ENCODE results near the gene NUP50. TPM values are rescaled to one million over a fixed set of nuclear protein-coding genes. Genes with fewer than 3 reads are reported as not detected.

NUP50 gene
- total RNA-seq, 1 experiment from 2014 or later, result 128 TPM

- H3K9me3 ChIP-seq, result no peaks in the 10 kb centered on the region
- no peaks in the 10 kb centered on the region for H3K36me3 ChIP-seq (ENCODE audit: control insufficient read depth, insufficient read depth, low read length)
- no peak for TF ChIP-seq CTCF (IDR thresholded peaks at IDR 0.05; ENCODE audit: insufficient read depth in 1 of 2, low read depth in 1 of 2, low read length in 1 of 2, severe bottlenecking in 1 of 2, unreplicated experiment in 1 of 2)
- Mint-ChIP-seq H3K4me3 (ENCODE audit: unreplicated experiment) (no peak overlapping the region), H3K4me1 (ENCODE audit: low read depth, unreplicated experiment) (no peaks in the 10 kb centered on the region), H3K36me3 (ENCODE audit: insufficient read depth, unreplicated experiment) (no peaks in the 10 kb centered on the region), H3K27me3 (ENCODE audit: insufficient read depth, unreplicated experiment) (no peaks in the 10 kb centered on the region), H3K9me3 (ENCODE audit: unreplicated experiment) (no peaks in the 10 kb centered on the region), H3K27ac (ENCODE audit: unreplicated experiment) (no peak overlapping the region)
- no peak for DNase-seq
- H3K4me1 ChIP-seq, result no peaks in the 10 kb centered on the region
- ChIA-PET POLR2A (no interaction called here), CTCF (no interaction called here)
- no peaks in the 10 kb centered on the region for H3K27me3 ChIP-seq (replicated peaks; ENCODE audit: control insufficient read depth, insufficient read depth, low read length)
- intact Hi-C loops (cut with micrococcal nuclease; ENCODE audit: unreplicated experiment), result no loop called here
- H3K4me3 ChIP-seq (ENCODE audit: low read depth, low read length), result no peak overlapping the region
- no TSS peak for BruUV-seq (replicated peaks)
These were observed 49.4 kb downstream of the NUP50 start for GRCh38 chr22:45212992-45213751.

- H3K36me3 Mint-ChIP-seq (ENCODE audit: insufficient read depth, unreplicated experiment), result no peaks in the 10 kb centered on the region
- Histone ChIP-seq H3K4me1 (no peaks in the 10 kb centered on the region), H3K36me3 (ENCODE audit: control insufficient read depth, insufficient read depth, low read length) (no peaks in the 10 kb centered on the region), H3K9me3 (no peaks in the 10 kb centered on the region), H3K4me3 (ENCODE audit: low read depth, low read length) (no peak overlapping the region), H3K27me3 (replicated peaks; ENCODE audit: control insufficient read depth, insufficient read depth, low read length) (no peaks in the 10 kb centered on the region)
- no peak for DNase-seq
- no peak overlapping the region for H3K4me3 Mint-ChIP-seq (ENCODE audit: unreplicated experiment)
- no TSS peak for BruUV-seq (replicated peaks)
- H3K9me3 Mint-ChIP-seq (ENCODE audit: unreplicated experiment), result no peaks in the 10 kb centered on the region
- intact Hi-C loops (cut with micrococcal nuclease; ENCODE audit: unreplicated experiment), result no loop called here
- ChIA-PET POLR2A (no interaction called here), CTCF (no interaction called here)
- no peaks in the 10 kb centered on the region for H3K4me1 Mint-ChIP-seq (ENCODE audit: low read depth, unreplicated experiment)
- no peaks in the 10 kb centered on the region for H3K27me3 Mint-ChIP-seq (ENCODE audit: insufficient read depth, unreplicated experiment)
- no peak for TF ChIP-seq CTCF (IDR thresholded peaks at IDR 0.05; ENCODE audit: insufficient read depth in 1 of 2, low read depth in 1 of 2, low read length in 1 of 2, severe bottlenecking in 1 of 2, unreplicated experiment in 1 of 2)
- no peak overlapping the region for H3K27ac Mint-ChIP-seq (ENCODE audit: unreplicated experiment)
These were observed 52.6 kb downstream of the NUP50 start for GRCh38 chr22:45216133-45217003.

- intact Hi-C loops (cut with micrococcal nuclease; ENCODE audit: unreplicated experiment), result no loop called here
- Mint-ChIP-seq H3K9me3 (ENCODE audit: unreplicated experiment) (no peaks in the 10 kb centered on the region), H3K4me3 (ENCODE audit: unreplicated experiment) (no peak overlapping the region), H3K27ac (ENCODE audit: unreplicated experiment) (no peak overlapping the region), H3K27me3 (ENCODE audit: insufficient read depth, unreplicated experiment) (no peaks in the 10 kb centered on the region), H3K36me3 (ENCODE audit: insufficient read depth, unreplicated experiment) (no peaks in the 10 kb centered on the region), H3K4me1 (ENCODE audit: low read depth, unreplicated experiment) (no peaks in the 10 kb centered on the region)
- no TSS peak for BruUV-seq (replicated peaks)
- DNase-seq, result no peak
- CTCF ChIA-PET, result no interaction called here
- H3K4me3 ChIP-seq (ENCODE audit: low read depth, low read length), result no peak overlapping the region
- H3K9me3 ChIP-seq, result no peaks in the 10 kb centered on the region
- POLR2A ChIA-PET, result no interaction called here
- no peaks in the 10 kb centered on the region for H3K36me3 ChIP-seq (ENCODE audit: control insufficient read depth, insufficient read depth, low read length)
- no peak for TF ChIP-seq CTCF (IDR thresholded peaks at IDR 0.05; ENCODE audit: insufficient read depth in 1 of 2, low read depth in 1 of 2, low read length in 1 of 2, severe bottlenecking in 1 of 2, unreplicated experiment in 1 of 2)
- H3K27me3 ChIP-seq (replicated peaks; ENCODE audit: control insufficient read depth, insufficient read depth, low read length), result no peaks in the 10 kb centered on the region
- H3K4me1 ChIP-seq, result no peaks in the 10 kb centered on the region
These were observed 53.6 kb downstream of the NUP50 start for GRCh38 chr22:45217345-45217744.

Measured in Caco-2 (cell line).